ENCODE results near the gene HMGA1.
A peak's percentile ranks its signal among the peaks of the same experiment; 100 is the strongest.
"Not testable (repeated sequence)": the region's sequence is repeated elsewhere in the genome, so short reads cannot be mapped to it uniquely, and the experiment has no call there.

HMGA1 gene

GRCh38 chr6:34243901-34244884, 7.5 kb downstream of the HMGA1 start:
- Histone ChIP-seq H3K9me3 (no peaks in the 10 kb centered on the region), H3K36me3 (peaks cover 72% of the 10 kb centered on the region), H4K20me1 (peaks cover 92% of the 10 kb centered on the region), H3K4me2 (peak overlapping the region; percentile 96), H3K9ac (peak overlapping the region; percentile 45; the same call in 1 of the 2 replicates), H3K27me3 (no peaks in the 10 kb centered on the region), H3K4me1 (peaks cover 79% of the 10 kb centered on the region), H3K4me3 (no peak overlapping the region), H3K27ac (peak overlapping the region; percentile 44; the same call in 1 of the 2 replicates)
- TF ChIP-seq Cebpa-rat (IDR thresholded peaks at IDR 0.05), result no peak

- H3K9ac ChIP-seq, H3K27ac ChIP-seq, H3K4me2 ChIP-seq, H3K4me3 ChIP-seq, H3K27me3 ChIP-seq, H3K9me3 ChIP-seq: not testable (repeated sequence)
- peaks cover 82% of the 10 kb centered on the region for H4K20me1 ChIP-seq
- H3K36me3 ChIP-seq, result peaks cover 62% of the 10 kb centered on the region
- peaks cover 75% of the 10 kb centered on the region for H3K4me1 ChIP-seq
Observed at GRCh38 chr6:34245032-34245760, 8.5 kb downstream of the HMGA1 start.

GRCh38 chr6:34245761-34246140, 9.1 kb downstream of the HMGA1 start:
- not testable (repeated sequence) for H3K4me2 ChIP-seq, H3K27me3 ChIP-seq, H3K4me3 ChIP-seq, H3K27ac ChIP-seq, H3K9me3 ChIP-seq, H3K9ac ChIP-seq
- Histone ChIP-seq H3K36me3 (peaks cover 57% of the 10 kb centered on the region), H4K20me1 (peaks cover 77% of the 10 kb centered on the region), H3K4me1 (peaks cover 70% of the 10 kb centered on the region)

- Histone ChIP-seq H3K9ac (no peak overlapping the region), H3K27ac (no peak overlapping the region), H3K27me3 (no peaks in the 10 kb centered on the region), H3K36me3 (peaks cover 52% of the 10 kb centered on the region), H4K20me1 (peaks cover 72% of the 10 kb centered on the region), H3K4me1 (peaks cover 65% of the 10 kb centered on the region), H3K4me3 (no peak overlapping the region), H3K9me3 (no peaks in the 10 kb centered on the region), H3K4me2 (no peak overlapping the region)
- TF ChIP-seq Cebpa-rat (IDR thresholded peaks at IDR 0.05), result no peak
Observed at GRCh38 chr6:34246249-34246562, 9.5 kb downstream of the HMGA1 start.

GRCh38 chr6:34246563-34247391, 10.1 kb downstream of the HMGA1 start:
- peaks cover 66% of the 10 kb centered on the region for H4K20me1 ChIP-seq
- no peak overlapping the region for H3K9ac ChIP-seq
- H3K4me3 ChIP-seq, result no peak overlapping the region
- peaks cover 46% of the 10 kb centered on the region for H3K36me3 ChIP-seq
- H3K27me3 ChIP-seq, result no peaks in the 10 kb centered on the region
- TF ChIP-seq Cebpa-rat (IDR thresholded peaks at IDR 0.05), result no peak
- H3K4me2 ChIP-seq, result no peak overlapping the region
- no peak overlapping the region for H3K27ac ChIP-seq
- no peaks in the 10 kb centered on the region for H3K9me3 ChIP-seq
- H3K4me1 ChIP-seq, result peaks cover 60% of the 10 kb centered on the region

- Histone ChIP-seq H3K27me3 (no peaks in the 10 kb centered on the region), H3K36me3 (peaks cover 38% of the 10 kb centered on the region), H4K20me1 (peaks cover 58% of the 10 kb centered on the region), H3K9me3 (no peaks in the 10 kb centered on the region), H3K4me3 (peak overlapping the region; percentile 78; the same call in 1 of the 2 replicates), H3K27ac (peak overlapping the region; percentile 78; the same call in 1 of the 2 replicates), H3K9ac (peak overlapping the region; percentile 80; the same call in 1 of the 2 replicates), H3K4me2 (peak overlapping the region; percentile 97), H3K4me1 (peaks cover 51% of the 10 kb centered on the region)
- no peak for TF ChIP-seq Cebpa-rat (IDR thresholded peaks at IDR 0.05)
Observed at GRCh38 chr6:34247481-34248197, 11.0 kb downstream of the HMGA1 start.

- no peak for TF ChIP-seq Cebpa-rat (IDR thresholded peaks at IDR 0.05)
- H3K36me3 ChIP-seq, result peaks cover 32% of the 10 kb centered on the region
- peak overlapping the region; percentile 78 for H3K27ac ChIP-seq
- H3K4me1 ChIP-seq, result peaks cover 45% of the 10 kb centered on the region
- H3K4me3 ChIP-seq, result peak overlapping the region; percentile 78
- peaks cover 52% of the 10 kb centered on the region for H4K20me1 ChIP-seq
- peak overlapping the region; percentile 97 for H3K4me2 ChIP-seq
- no peaks in the 10 kb centered on the region for H3K27me3 ChIP-seq
- H3K9me3 ChIP-seq, result no peaks in the 10 kb centered on the region
- peak overlapping the region; percentile 80 for H3K9ac ChIP-seq
Observed at GRCh38 chr6:34248198-34248726, 11.6 kb downstream of the HMGA1 start.

- Histone ChIP-seq H3K9ac (peak within 1 kb of the TSS; percentile 81), H3K36me3 (peaks cover 25% of the 10 kb centered on the region), H4K20me1 (peaks cover 45% of the 10 kb centered on the region), H3K27me3 (no peaks in the 10 kb centered on the region), H3K4me3 (peak within 1 kb of the TSS; percentile 78), H3K9me3 (no peaks in the 10 kb centered on the region), H3K27ac (peak within 1 kb of the TSS; percentile 78), H3K4me1 (peaks cover 38% of the 10 kb centered on the region), H3K4me2 (peak within 1 kb of the TSS; percentile 97)
- TF ChIP-seq Cebpa-rat (IDR thresholded peaks at IDR 0.05), result no peak
Observed at GRCh38 chr6:34248727-34249468, 12.2 kb downstream of the HMGA1 start, which contains the start of gene SMIM29. Gene SMIM29 (minus strand): TSS chr6:34249006. CDS start chr6:34247791, 1,215 bp downstream.

Measured in BLaER1 (cell line).